Measurements from ENCODE around the gene TAF1C.

TAF1C gene

GRCh38 chr16:84182680-84183571 lies 3.9 kb downstream of the TAF1C start:
- no peak for DNase-seq (ENCODE audit: low read depth in 3 of 3)

GRCh38 chr16:84182104-84182503 lies 4.8 kb downstream of the TAF1C start:
- no peak for DNase-seq (ENCODE audit: low read depth in 3 of 3)

- DNase-seq (ENCODE audit: low read depth in 3 of 3), result no peak
Observed at GRCh38 chr16:84181144-84181915, 5.5 kb downstream of the TAF1C start.

- DNase-seq (ENCODE audit: low read depth in 3 of 3), result no peak
Observed at GRCh38 chr16:84180519-84181140, 6.2 kb downstream of the TAF1C start.

- DNase-seq (ENCODE audit: low read depth in 3 of 3), result no peak
Observed at GRCh38 chr16:84179612-84180320, 7.1 kb downstream of the TAF1C start.

- no peak for DNase-seq (ENCODE audit: low read depth in 3 of 3)
Observed at GRCh38 chr16:84178892-84179611, 7.8 kb downstream of the TAF1C start.

GRCh38 chr16:84178146-84178765 lies 8.6 kb downstream of the TAF1C start:
- no peak for DNase-seq (ENCODE audit: low read depth in 3 of 3)

- peak in 1 of 3 donors; percentile 22 for DNase-seq (ENCODE audit: low read depth in 3 of 3)
Observed at GRCh38 chr16:84177741-84178073, 9.2 kb downstream of the TAF1C start.

GRCh38 chr16:84176192-84177053 lies 10.4 kb downstream of the TAF1C start:
- DNase-seq (ENCODE audit: low read depth in 3 of 3), result no peak

GRCh38 chr16:84175350-84176081 lies 11.3 kb downstream of the TAF1C start:
- DNase-seq (ENCODE audit: low read depth in 3 of 3), result peak; percentile 29 to 46 (median 43)

- no peak for DNase-seq (ENCODE audit: low read depth in 3 of 3)
Observed at GRCh38 chr16:84174396-84174795, 12.5 kb downstream of the TAF1C start.

GRCh38 chr16:84169765-84170310 lies 17.0 kb downstream of the TAF1C start:
- no peak for DNase-seq (ENCODE audit: low read depth in 3 of 3)

- DNase-seq (ENCODE audit: low read depth in 3 of 3), result peak in 1 of 3 donors; percentile 21
Observed at GRCh38 chr16:84166796-84167695, 19.8 kb downstream of the TAF1C start.

GRCh38 chr16:84165746-84166145 lies 21.1 kb downstream of the TAF1C start:
- DNase-seq (ENCODE audit: low read depth in 3 of 3), result no peak

GRCh38 chr16:84161801-84162200 lies 25.1 kb downstream of the TAF1C start:
- no peak for DNase-seq (ENCODE audit: low read depth in 3 of 3)

GRCh38 chr16:84161037-84161436 lies 25.8 kb downstream of the TAF1C start:
- no peak for DNase-seq (ENCODE audit: low read depth in 3 of 3)

GRCh38 chr16:84159800-84160199 lies 27.1 kb downstream of the TAF1C start:
- no peak for DNase-seq (ENCODE audit: low read depth in 3 of 3)

- DNase-seq (ENCODE audit: low read depth in 3 of 3), result no peak
Observed at GRCh38 chr16:84159007-84159406, 27.9 kb downstream of the TAF1C start.

Measured in stimulated activated CD4-positive, alpha-beta T cell treated with anti-CD3 and anti-CD28 coated beads, TNF-alpha, amount 100 ng/mL, for 48 hours (primary cell).